KG1 (cell line): ENCODE results near the gene HSPA4L.

Experiments
- DNase-seq: peaks from one replicate; lab custom pipeline; 2025; lab: John Stamatoyannopoulos, UW

The HSPA4L gene

GRCh38 chr4:127782275-127783025 is at the start of gene HSPA4L:
Gene HSPA4L, plus strand, starts transcription at chr4:127782322. Its CDS starts 229 bp downstream, at chr4:127782551.
- peak; percentile 62 for DNase-seq

- DNase-seq: peak; percentile 18
Observed at GRCh38 chr4:127732623-127733328, 49.3 kb upstream of the HSPA4L start.

GRCh38 chr4:127734976-127735375 is 47.1 kb upstream of the HSPA4L start:
- no peak for DNase-seq

- DNase-seq: no peak
Observed at GRCh38 chr4:127737295-127737694, 44.8 kb upstream of the HSPA4L start.

- no peak for DNase-seq
Observed at GRCh38 chr4:127741247-127741646, 40.9 kb upstream of the HSPA4L start.

- no peak for DNase-seq
Observed at GRCh38 chr4:127747883-127748282, 34.2 kb upstream of the HSPA4L start.

- no peak for DNase-seq
Observed at GRCh38 chr4:127748957-127749356, 33.2 kb upstream of the HSPA4L start.

GRCh38 chr4:127756906-127757305 is 25.2 kb upstream of the HSPA4L start:
- no peak for DNase-seq

- no peak for DNase-seq
Observed at GRCh38 chr4:127759228-127759820, 22.8 kb upstream of the HSPA4L start.

GRCh38 chr4:127759893-127760292 is 22.2 kb upstream of the HSPA4L start:
- DNase-seq: no peak

- no peak for DNase-seq
Observed at GRCh38 chr4:127771535-127772275, 10.4 kb upstream of the HSPA4L start.

- no peak for DNase-seq
Observed at GRCh38 chr4:127772769-127773671, 9.1 kb upstream of the HSPA4L start.

GRCh38 chr4:127775843-127776242 is 6.3 kb upstream of the HSPA4L start:
- DNase-seq: no peak

GRCh38 chr4:127776620-127777019 is 5.5 kb upstream of the HSPA4L start:
- no peak for DNase-seq

- no peak for DNase-seq
Observed at GRCh38 chr4:127777487-127777886, 4.6 kb upstream of the HSPA4L start.

GRCh38 chr4:127778102-127778501 is 4.0 kb upstream of the HSPA4L start:
- no peak for DNase-seq

GRCh38 chr4:127780598-127780997 is 1.5 kb upstream of the HSPA4L start:
- no peak for DNase-seq

- DNase-seq: no peak
Observed at GRCh38 chr4:127781300-127782024, 660 bp upstream of the HSPA4L start.

- DNase-seq: no peak
Observed at GRCh38 chr4:127782025-127782274, 172 bp upstream of the HSPA4L start.

- DNase-seq: no peak
Observed at GRCh38 chr4:127783026-127783769, 1.1 kb downstream of the HSPA4L start.
